ENCODE data around the gene MIXL1. TPM values are rescaled to one million over a fixed set of nuclear protein-coding genes. Genes with fewer than 3 reads are reported as not detected.

The MIXL1 gene
- total RNA-seq, 1 experiment from 2014 or later = 4.7 TPM

DNA sequence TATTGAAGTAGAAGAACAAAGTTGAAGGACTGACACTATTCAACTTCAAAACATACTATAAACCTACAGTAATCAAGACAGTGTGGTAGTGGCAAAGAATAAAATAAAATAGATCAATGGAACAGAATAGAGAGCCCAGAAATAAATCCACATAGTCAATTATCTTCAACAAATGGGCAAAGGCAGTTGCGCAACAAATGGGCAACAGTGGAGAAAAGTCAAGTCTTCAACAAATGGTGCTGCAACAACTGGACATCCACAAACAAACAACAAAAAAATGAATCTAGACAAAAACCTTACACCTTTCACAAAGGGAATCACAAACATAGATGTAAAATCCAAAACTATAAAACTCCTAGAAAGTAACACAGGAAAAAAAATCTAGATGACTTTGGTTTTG lies 38.4 kb downstream of the MIXL1 start:
- H3K23me2 ChIP-seq (ENCODE audit: insufficient read length, low read depth, low read length, poor library complexity, severe bottlenecking) = no peaks in the 10 kb centered on the region
- H2BK5ac ChIP-seq (ENCODE audit: insufficient read length, low read length) = no peak overlapping the region
- no peak overlapping the region for H3K27ac ChIP-seq (ENCODE audit: insufficient read length, low read depth, low read length)
- H3K4me1 ChIP-seq (ENCODE audit: insufficient read depth, low read length) = no peaks in the 10 kb centered on the region
- H4K5ac ChIP-seq (ENCODE audit: insufficient read length, low read depth, low read length) = no peak overlapping the region
- H3K23ac ChIP-seq (ENCODE audit: insufficient read length, low read depth, low read length) = no peak overlapping the region
- H3K4me3 Mint-ChIP-seq = no peak overlapping the region
- H2BK15ac ChIP-seq (ENCODE audit: low read depth, low read length) = no peak overlapping the region
- no peak overlapping the region for H4K91ac ChIP-seq (ENCODE audit: insufficient read length, low read depth, low read length)
- H3K27me3 ChIP-seq (ENCODE audit: insufficient read depth, low read length) = no peaks in the 10 kb centered on the region
- H3K27ac Mint-ChIP-seq = no peak overlapping the region
- no peak overlapping the region for H3K4ac ChIP-seq (ENCODE audit: low read depth, low read length)
- no peak overlapping the region for H2AFZ ChIP-seq (ENCODE audit: low read length)
- H2AK5ac ChIP-seq (ENCODE audit: insufficient read length, low read length) = no peak overlapping the region
- H4K20me1 ChIP-seq (ENCODE audit: control insufficient read depth, insufficient read depth, insufficient read length) = no peaks in the 10 kb centered on the region
- H3K79me1 ChIP-seq (ENCODE audit: insufficient read depth, low read depth, low read length, poor library complexity, severe bottlenecking) = no peaks in the 10 kb centered on the region
- WGBS (ENCODE audit: extremely low coverage, insufficient read length, low lambda C conversion rate) = no CpG with 5 or more reads among the region's 1 CpG
- H2BK12ac ChIP-seq (ENCODE audit: insufficient read length, low read depth, low read length) = no peak overlapping the region
- H3K9me3 ChIP-seq (ENCODE audit: control insufficient read depth, low read depth, low read length) = no peaks in the 10 kb centered on the region
- no peaks in the 10 kb centered on the region for H3K27me3 Mint-ChIP-seq (ENCODE audit: low read depth)
- H3K18ac ChIP-seq (ENCODE audit: insufficient read length, low read depth, low read length) = no peak overlapping the region
- H2BK120ac ChIP-seq (ENCODE audit: low read depth, low read length, poor library complexity, severe bottlenecking) = no peak overlapping the region
- no peaks in the 10 kb centered on the region for H3K79me2 ChIP-seq (ENCODE audit: insufficient read depth, low read length)
- H3K56ac ChIP-seq (ENCODE audit: insufficient read length, low read depth, low read length) = no peak overlapping the region
- no peak overlapping the region for H3K14ac ChIP-seq (ENCODE audit: insufficient read depth, low read length)
- H3K36me3 Mint-ChIP-seq (ENCODE audit: insufficient read depth in 1 of 3, low read depth in 3 of 3) = peaks cover 48 to 67% (median 63%) of the 10 kb centered on the region in 3 experiments
- TF ChIP-seq CTCF (conservative IDR thresholded peaks at IDR 0.05) = no peak
- H2BK20ac ChIP-seq (ENCODE audit: low read depth, low read length, poor library complexity, severe bottlenecking) = no peak overlapping the region
- peaks cover 22 to 23% of the 10 kb centered on the region in 2 experiments for H3K9me3 Mint-ChIP-seq
- H3K9ac ChIP-seq (ENCODE audit: extremely low read depth, insufficient read length, low read length) = no peak overlapping the region
- no peak overlapping the region for H4K8ac ChIP-seq (replicated peaks; ENCODE audit: insufficient read length, low read depth, low read length)
- no peak for DNase-seq
- H3K4me1 Mint-ChIP-seq = no peaks in the 10 kb centered on the region
- H3T11ph ChIP-seq (ENCODE audit: low read length) = no peak overlapping the region
- no peak overlapping the region for H3K4me2 ChIP-seq (ENCODE audit: insufficient read depth, insufficient read length, low read length)
